ENCODE measurements around the gene WDR41. TPM values are rescaled to one million over a fixed set of nuclear protein-coding genes. Genes with fewer than 3 reads are reported as not detected.

WDR41 gene
- total RNA-seq, 1 experiment from 2014 or later, result 57.3 TPM

DNA sequence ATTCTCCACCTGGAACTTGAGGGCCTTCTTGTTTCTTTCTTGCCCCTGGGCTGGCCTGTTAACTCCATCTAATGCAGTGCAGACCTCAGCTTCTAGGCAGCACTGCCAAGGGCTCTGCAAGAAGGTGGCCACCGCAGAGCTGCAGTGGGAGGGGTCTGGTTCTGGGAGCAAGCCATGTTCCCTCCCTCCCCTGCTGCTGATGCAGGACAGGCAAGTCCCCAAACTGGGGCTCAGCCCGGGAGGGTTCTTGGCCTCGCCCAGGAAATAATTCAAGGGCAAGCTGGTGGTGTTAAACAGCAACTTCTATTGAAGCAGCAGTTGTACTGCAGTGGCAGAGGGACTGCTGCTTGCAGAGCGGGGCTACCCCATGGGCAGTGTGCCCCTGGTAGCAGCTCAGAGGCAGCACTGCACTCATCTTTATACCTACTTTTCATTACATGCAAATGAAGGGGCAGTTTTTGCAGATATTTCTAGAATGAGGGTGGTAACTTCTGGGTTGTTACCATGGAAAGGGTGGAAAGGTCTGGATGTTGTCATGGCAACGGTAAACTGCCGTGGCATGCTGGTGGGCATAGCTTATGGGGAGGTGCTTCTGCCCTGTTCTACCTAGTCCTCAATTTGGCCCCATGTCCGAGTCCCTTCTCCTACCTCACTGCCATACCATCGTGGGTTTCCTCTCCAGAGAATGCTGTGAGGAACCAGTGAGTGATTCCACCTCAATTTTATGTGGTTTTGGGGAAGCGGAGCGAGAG, 82.1 kb downstream of the WDR41 start:
- POLR2A ChIA-PET, result no interaction called here
- TF ChIP-seq TCF7L2 (IDR thresholded peaks at IDR 0.05; ENCODE audit: low read depth, low read length) (no peak), POLR2AphosphoS5 (IDR thresholded peaks at IDR 0.05; ENCODE audit: low read depth, low read length) (no peak), SIN3A (IDR thresholded peaks at IDR 0.05; ENCODE audit: borderline replicate concordance, insufficient read depth, low read depth, low read length) (no peak)
- TF ChIP-seq, protein P1, sequence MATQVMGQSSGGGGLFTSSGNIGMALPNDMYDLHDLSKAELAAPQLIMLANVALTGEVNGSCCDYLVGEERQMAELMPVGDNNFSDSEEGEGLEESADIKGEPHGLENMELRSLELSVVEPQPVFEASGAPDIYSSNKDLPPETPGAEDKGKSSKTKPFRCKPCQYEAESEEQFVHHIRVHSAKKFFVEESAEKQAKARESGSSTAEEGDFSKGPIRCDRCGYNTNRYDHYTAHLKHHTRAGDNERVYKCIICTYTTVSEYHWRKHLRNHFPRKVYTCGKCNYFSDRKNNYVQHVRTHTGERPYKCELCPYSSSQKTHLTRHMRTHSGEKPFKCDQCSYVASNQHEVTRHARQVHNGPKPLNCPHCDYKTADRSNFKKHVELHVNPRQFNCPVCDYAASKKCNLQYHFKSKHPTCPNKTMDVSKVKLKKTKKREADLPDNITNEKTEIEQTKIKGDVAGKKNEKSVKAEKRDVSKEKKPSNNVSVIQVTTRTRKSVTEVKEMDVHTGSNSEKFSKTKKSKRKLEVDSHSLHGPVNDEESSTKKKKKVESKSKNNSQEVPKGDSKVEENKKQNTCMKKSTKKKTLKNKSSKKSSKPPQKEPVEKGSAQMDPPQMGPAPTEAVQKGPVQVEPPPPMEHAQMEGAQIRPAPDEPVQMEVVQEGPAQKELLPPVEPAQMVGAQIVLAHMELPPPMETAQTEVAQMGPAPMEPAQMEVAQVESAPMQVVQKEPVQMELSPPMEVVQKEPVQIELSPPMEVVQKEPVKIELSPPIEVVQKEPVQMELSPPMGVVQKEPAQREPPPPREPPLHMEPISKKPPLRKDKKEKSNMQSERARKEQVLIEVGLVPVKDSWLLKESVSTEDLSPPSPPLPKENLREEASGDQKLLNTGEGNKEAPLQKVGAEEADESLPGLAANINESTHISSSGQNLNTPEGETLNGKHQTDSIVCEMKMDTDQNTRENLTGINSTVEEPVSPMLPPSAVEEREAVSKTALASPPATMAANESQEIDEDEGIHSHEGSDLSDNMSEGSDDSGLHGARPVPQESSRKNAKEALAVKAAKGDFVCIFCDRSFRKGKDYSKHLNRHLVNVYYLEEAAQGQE (IDR thresholded peaks at IDR 0.05; ENCODE audit: insufficient read depth in 1 of 2, low read depth in 2 of 2, low read length in 1 of 2), result no peak
- TF ChIP-seq, protein P2, sequence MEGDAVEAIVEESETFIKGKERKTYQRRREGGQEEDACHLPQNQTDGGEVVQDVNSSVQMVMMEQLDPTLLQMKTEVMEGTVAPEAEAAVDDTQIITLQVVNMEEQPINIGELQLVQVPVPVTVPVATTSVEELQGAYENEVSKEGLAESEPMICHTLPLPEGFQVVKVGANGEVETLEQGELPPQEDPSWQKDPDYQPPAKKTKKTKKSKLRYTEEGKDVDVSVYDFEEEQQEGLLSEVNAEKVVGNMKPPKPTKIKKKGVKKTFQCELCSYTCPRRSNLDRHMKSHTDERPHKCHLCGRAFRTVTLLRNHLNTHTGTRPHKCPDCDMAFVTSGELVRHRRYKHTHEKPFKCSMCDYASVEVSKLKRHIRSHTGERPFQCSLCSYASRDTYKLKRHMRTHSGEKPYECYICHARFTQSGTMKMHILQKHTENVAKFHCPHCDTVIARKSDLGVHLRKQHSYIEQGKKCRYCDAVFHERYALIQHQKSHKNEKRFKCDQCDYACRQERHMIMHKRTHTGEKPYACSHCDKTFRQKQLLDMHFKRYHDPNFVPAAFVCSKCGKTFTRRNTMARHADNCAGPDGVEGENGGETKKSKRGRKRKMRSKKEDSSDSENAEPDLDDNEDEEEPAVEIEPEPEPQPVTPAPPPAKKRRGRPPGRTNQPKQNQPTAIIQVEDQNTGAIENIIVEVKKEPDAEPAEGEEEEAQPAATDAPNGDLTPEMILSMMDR (IDR thresholded peaks at IDR 0.05), result no peak
- in situ Hi-C loops (cut with HindIII; ENCODE audit: low pct_unique_long_range_greater_than_20kb, low sequenced_read_pairs), result no loop called here
- Histone ChIP-seq H3K9me3 (ENCODE audit: control insufficient read depth, insufficient read depth, low read depth, low read length) (no peaks in the 10 kb centered on the region), H3K4me3 (ENCODE audit: low read depth in 2 of 2, low read length in 2 of 2) (no peak overlapping the region), H3K4me1 (ENCODE audit: control insufficient read depth, insufficient read depth, low read length) (no peaks in the 10 kb centered on the region), H3K27me3 (ENCODE audit: control insufficient read depth, insufficient read depth, low read length) (peaks cover 15% of the 10 kb centered on the region), H3K27ac (ENCODE audit: low read length) (no peak overlapping the region), H3K36me3 (ENCODE audit: control insufficient read depth, insufficient read depth, low read length) (no peaks in the 10 kb centered on the region)
- CTCF ChIA-PET, result no interaction called here
- no TSS peak for BruUV-seq (replicated peaks)
- DNase-seq (ENCODE audit: low read depth, low spot score) (no peak), ATAC-seq (no peak)
- intact Hi-C loops (cut with micrococcal nuclease; ENCODE audit: unreplicated experiment), result no loop called here

DNA sequence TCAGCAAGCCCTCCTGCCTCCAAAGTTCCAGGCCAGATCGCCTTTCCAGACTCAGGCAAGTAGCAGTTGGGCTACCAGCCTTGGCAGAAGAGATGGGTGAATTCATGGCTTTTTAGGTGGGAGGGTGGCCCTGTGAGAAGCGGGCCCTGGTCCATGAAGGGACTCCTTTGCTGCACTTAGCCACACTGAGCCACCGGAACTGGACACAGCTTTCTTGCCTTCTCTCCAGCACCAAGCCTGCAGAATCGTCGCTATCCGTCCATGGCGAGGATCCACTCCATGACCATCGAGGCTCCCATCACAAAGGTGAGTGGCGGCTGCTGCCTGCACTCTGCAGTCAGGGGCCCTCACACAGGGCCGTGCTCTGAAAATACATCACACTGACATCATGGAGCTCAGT, 85.0 kb downstream of the WDR41 start:
- no peaks in the 10 kb centered on the region for H3K4me1 ChIP-seq (ENCODE audit: control insufficient read depth, insufficient read depth, low read length)
- no peak for ATAC-seq
- H3K9me3 ChIP-seq (ENCODE audit: control insufficient read depth, insufficient read depth, low read depth, low read length), result no peaks in the 10 kb centered on the region
- TF ChIP-seq POLR2AphosphoS5 (IDR thresholded peaks at IDR 0.05; ENCODE audit: low read depth, low read length), result no peak
- TF ChIP-seq TCF7L2 (IDR thresholded peaks at IDR 0.05; ENCODE audit: low read depth, low read length), result no peak
- no peak for TF ChIP-seq SIN3A (IDR thresholded peaks at IDR 0.05; ENCODE audit: borderline replicate concordance, insufficient read depth, low read depth, low read length)
- TF ChIP-seq, protein P1 (IDR thresholded peaks at IDR 0.05; ENCODE audit: insufficient read depth in 1 of 2, low read depth in 2 of 2, low read length in 1 of 2), result no peak
- no TSS peak for BruUV-seq (replicated peaks)
- H3K36me3 ChIP-seq (ENCODE audit: control insufficient read depth, insufficient read depth, low read length), result no peaks in the 10 kb centered on the region
- in situ Hi-C loops (cut with HindIII; ENCODE audit: low pct_unique_long_range_greater_than_20kb, low sequenced_read_pairs), result no loop called here
- ChIA-PET CTCF (no interaction called here), POLR2A (no interaction called here)
- DNase-seq (ENCODE audit: low read depth, low spot score), result no peak
- intact Hi-C loops (cut with micrococcal nuclease; ENCODE audit: unreplicated experiment), result no loop called here
- no peak overlapping the region for H3K4me3 ChIP-seq (ENCODE audit: low read depth in 2 of 2, low read length in 2 of 2)
- no peak overlapping the region for H3K27ac ChIP-seq (ENCODE audit: low read length)
- peaks cover 18% of the 10 kb centered on the region for H3K27me3 ChIP-seq (ENCODE audit: control insufficient read depth, insufficient read depth, low read length)
